Measurements from ENCODE around the gene TBC1D8B. TPM values are rescaled to one million over a fixed set of nuclear protein-coding genes. Genes with fewer than 3 reads are reported as not detected.
"Not testable (repeated sequence)": the region's sequence is repeated elsewhere in the genome, so short reads cannot be mapped to it uniquely, and the experiment has no call there.

Gene TBC1D8B
- total RNA-seq, 1 donor from 2014 or later: 8.4 TPM

DNA sequence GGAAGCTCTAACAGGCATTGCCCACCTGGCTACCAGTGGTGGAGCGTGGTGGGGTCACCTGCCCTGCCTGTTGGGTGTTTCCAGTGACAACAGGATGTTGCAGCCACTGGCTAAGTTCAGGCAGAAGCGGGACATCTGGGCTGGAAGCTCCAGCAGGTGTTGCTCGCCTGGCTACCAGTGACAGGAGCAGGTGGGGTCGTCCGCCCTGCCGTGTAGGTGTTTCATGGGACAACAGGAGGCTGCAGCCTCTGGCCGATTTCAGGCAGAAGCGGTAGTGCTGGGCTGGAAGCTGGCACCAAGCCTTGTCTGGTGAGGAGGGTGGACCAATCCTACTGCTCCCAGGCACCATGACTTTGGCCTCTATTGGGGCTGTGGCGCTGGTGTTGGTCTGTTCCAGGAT, 61.2 kb downstream of the TBC1D8B start:
- Histone ChIP-seq H3K27me3 (no peaks in the 10 kb centered on the region), H3K9me3 (no peaks in the 10 kb centered on the region), H3K4me3 (no peak overlapping the region), H3K36me3 (no peaks in the 10 kb centered on the region), H3K4me1 (no peaks in the 10 kb centered on the region), H3K27ac (no peak overlapping the region)
- ATAC-seq: no peak
- intact Hi-C loops (cut with DNase I): no loop called here
- TF ChIP-seq, protein P1, sequence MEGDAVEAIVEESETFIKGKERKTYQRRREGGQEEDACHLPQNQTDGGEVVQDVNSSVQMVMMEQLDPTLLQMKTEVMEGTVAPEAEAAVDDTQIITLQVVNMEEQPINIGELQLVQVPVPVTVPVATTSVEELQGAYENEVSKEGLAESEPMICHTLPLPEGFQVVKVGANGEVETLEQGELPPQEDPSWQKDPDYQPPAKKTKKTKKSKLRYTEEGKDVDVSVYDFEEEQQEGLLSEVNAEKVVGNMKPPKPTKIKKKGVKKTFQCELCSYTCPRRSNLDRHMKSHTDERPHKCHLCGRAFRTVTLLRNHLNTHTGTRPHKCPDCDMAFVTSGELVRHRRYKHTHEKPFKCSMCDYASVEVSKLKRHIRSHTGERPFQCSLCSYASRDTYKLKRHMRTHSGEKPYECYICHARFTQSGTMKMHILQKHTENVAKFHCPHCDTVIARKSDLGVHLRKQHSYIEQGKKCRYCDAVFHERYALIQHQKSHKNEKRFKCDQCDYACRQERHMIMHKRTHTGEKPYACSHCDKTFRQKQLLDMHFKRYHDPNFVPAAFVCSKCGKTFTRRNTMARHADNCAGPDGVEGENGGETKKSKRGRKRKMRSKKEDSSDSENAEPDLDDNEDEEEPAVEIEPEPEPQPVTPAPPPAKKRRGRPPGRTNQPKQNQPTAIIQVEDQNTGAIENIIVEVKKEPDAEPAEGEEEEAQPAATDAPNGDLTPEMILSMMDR (IDR thresholded peaks at IDR 0.05): no peak
- no peak for DNase-seq

- H3K27me3 ChIP-seq; H3K4me1 ChIP-seq; H3K9me3 ChIP-seq; DNase-seq; H3K4me3 ChIP-seq; intact Hi-C loops (cut with DNase I); H3K27ac ChIP-seq; ATAC-seq; H3K36me3 ChIP-seq: not testable (repeated sequence)
Observed at GRCh38 chrX:106872796-106873195, 70.3 kb downstream of the TBC1D8B start.

GRCh38 chrX:106874075-106874474, 71.6 kb downstream of the TBC1D8B start:
- no peak for ATAC-seq
- Histone ChIP-seq H3K27ac (no peak overlapping the region), H3K27me3 (no peaks in the 10 kb centered on the region), H3K4me1 (no peaks in the 10 kb centered on the region), H3K4me3 (no peak overlapping the region), H3K36me3 (no peaks in the 10 kb centered on the region), H3K9me3 (no peaks in the 10 kb centered on the region)
- DNase-seq: no peak
- intact Hi-C loops (cut with DNase I): no loop called here
- TF ChIP-seq, protein P1 (IDR thresholded peaks at IDR 0.05): peak; percentile 51

DNA sequence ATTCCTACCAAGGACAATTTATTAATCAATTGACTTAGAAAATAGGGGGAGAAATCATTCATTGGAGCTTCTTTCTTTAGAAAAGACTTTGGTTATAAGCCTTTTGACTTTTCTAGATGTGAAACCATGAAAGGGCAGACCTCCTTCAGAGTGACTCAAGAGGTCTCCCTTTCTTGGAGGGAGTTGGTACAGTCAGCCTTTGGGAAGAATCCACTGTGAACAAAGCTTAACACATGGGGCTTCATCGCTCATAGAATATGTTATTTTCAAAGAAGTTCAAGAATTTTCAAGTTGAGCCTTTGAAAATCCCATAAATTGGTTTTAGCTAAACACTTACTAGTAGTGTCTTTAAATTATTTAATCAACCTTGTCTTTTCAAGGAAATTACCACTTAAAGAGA, 72.7 kb downstream of the TBC1D8B start:
- TF ChIP-seq, protein P1 (IDR thresholded peaks at IDR 0.05): no peak
- intact Hi-C loops (cut with DNase I): no loop called here

DNA sequence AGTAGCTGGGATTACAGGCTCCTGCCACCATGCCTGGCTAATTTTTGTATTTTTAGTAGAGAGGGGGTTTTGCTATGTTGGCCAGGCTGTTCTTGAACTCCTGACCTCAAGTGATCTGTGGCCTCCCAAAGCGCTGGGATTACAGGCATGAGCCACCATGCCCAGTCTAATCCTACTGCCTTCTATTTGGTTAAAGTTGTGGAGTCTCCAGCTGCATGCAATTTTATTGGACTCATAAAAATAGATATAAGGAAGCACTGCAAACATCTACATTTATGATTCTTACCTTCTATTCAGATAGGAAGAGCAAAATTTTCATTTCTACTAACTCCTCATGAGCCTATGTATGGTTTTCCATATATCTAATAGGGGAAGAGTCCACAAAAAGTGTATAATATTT, 87.0 kb downstream of the TBC1D8B start:
- TF ChIP-seq, protein P1 (IDR thresholded peaks at IDR 0.05): no peak
- Histone ChIP-seq H3K27me3 (no peaks in the 10 kb centered on the region), H3K4me1 (no peaks in the 10 kb centered on the region), H3K36me3 (no peaks in the 10 kb centered on the region), H3K27ac (no peak overlapping the region), H3K9me3 (no peaks in the 10 kb centered on the region), H3K4me3 (no peak overlapping the region)
- no peak for ATAC-seq
- no peak for DNase-seq
- intact Hi-C loops (cut with DNase I): no loop called here

More for the DNA sequence above, 72.7 kb downstream of the TBC1D8B start:
- Histone ChIP-seq H3K4me1 (no peaks in the 10 kb centered on the region), H3K27ac (no peak overlapping the region), H3K36me3 (no peaks in the 10 kb centered on the region), H3K4me3 (no peak overlapping the region), H3K9me3 (no peaks in the 10 kb centered on the region), H3K27me3 (no peaks in the 10 kb centered on the region)
- no peak for ATAC-seq
- DNase-seq: no peak

- no peaks in the 10 kb centered on the region for H3K36me3 ChIP-seq
- H3K27me3 ChIP-seq: no peaks in the 10 kb centered on the region
- H3K27ac ChIP-seq: no peak overlapping the region
- intact Hi-C loops (cut with DNase I): loop anchor here (10.0 kb wide), 1 partner anchor 63 kb away; no protein-coding TSS in a partner anchor
- TF ChIP-seq, protein P1 (IDR thresholded peaks at IDR 0.05): no peak
- H3K4me1 ChIP-seq: no peaks in the 10 kb centered on the region
- ATAC-seq (no peak), DNase-seq (no peak)
- H3K4me3 ChIP-seq: no peak overlapping the region
- no peaks in the 10 kb centered on the region for H3K9me3 ChIP-seq
Observed at GRCh38 chrX:106891762-106892460, 89.4 kb downstream of the TBC1D8B start.

All from upper lobe of right lung (tissue), 1 donor.